22Rv1 (cell line): ENCODE measurements around the gene CD37.

Experiments
- ZFX ChIP-seq: fragments of 450-650 bp; IDR thresholded peaks from 2 replicates; pipeline ENCODE4 v1.6.1; 2017; ENCODE audit warnings: antibody characterized with exemption, borderline replicate concordance
- TF ChIP-seq, protein P1 (sequence below): fragments of 450-650 bp; IDR thresholded peaks from 2 replicates; pipeline ENCODE4 v1.5.1; 2017; ENCODE audit warnings: mild to moderate bottlenecking

DNA sequence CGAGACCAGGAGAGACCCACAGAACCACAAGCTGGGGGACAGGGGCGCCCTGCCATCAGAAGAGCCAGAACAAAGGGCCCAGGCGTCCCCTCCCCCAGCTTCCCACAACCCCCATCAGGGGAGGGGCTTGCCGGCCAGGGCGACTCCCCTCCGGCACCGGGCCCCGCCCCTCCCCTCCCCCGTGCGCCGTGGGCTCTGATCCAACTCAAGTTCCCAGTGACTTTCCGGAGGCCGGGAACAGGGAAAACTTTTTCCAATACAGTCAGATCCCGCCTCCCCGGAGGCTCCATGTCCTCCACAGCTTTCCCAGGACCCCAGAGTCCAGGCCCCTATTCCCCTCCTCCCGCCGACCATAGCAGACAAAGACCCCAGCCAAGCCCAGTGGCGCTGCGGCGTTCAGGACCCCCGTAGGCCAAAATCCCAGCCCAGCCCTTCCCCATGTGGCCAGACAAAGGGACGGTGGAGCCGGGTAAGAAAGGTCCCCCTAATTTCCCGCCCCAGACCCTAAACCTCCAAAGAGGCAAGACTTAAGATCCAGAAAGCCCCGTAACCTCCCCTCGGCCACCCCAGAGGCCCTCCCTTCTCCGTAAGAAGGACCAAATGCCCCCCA is 26.3 kb downstream of the CD37 start:
- TF ChIP-seq, protein P1, sequence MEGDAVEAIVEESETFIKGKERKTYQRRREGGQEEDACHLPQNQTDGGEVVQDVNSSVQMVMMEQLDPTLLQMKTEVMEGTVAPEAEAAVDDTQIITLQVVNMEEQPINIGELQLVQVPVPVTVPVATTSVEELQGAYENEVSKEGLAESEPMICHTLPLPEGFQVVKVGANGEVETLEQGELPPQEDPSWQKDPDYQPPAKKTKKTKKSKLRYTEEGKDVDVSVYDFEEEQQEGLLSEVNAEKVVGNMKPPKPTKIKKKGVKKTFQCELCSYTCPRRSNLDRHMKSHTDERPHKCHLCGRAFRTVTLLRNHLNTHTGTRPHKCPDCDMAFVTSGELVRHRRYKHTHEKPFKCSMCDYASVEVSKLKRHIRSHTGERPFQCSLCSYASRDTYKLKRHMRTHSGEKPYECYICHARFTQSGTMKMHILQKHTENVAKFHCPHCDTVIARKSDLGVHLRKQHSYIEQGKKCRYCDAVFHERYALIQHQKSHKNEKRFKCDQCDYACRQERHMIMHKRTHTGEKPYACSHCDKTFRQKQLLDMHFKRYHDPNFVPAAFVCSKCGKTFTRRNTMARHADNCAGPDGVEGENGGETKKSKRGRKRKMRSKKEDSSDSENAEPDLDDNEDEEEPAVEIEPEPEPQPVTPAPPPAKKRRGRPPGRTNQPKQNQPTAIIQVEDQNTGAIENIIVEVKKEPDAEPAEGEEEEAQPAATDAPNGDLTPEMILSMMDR: no peak
- TF ChIP-seq ZFX: no peak
